Astrocyte of the spinal cord (primary cell): ENCODE results near the gene PCYT1A.
"Not testable (repeated sequence)": the region's sequence is repeated elsewhere in the genome, so short reads cannot be mapped to it uniquely, and the experiment has no call there.

Experiments
- DNase-seq: peaks from one replicate; pipeline ENCODE4 v3.0.0; 2011; ENCODE audit warnings: low read depth, low spot score
- H3K4me3 ChIP-seq: 2 replicates; pipeline ENCODE4 v1.5.1; 2011; ENCODE audit warnings: low read depth, mild to moderate bottlenecking, low read length, moderate library complexity
- in situ Hi-C: cut with HindIII; loops from 2 replicates; pipeline ENCODE4 v1.10.0; 2017; ENCODE audit warnings: low sequenced_read_pairs
- TF ChIP-seq, protein P1 (sequence below): IDR thresholded peaks from 2 replicates; pipeline ENCODE4 v1.5.1; 2012; ENCODE audit warnings: low read depth, mild to moderate bottlenecking, low read length, inconsistent platforms

Gene PCYT1A

DNA sequence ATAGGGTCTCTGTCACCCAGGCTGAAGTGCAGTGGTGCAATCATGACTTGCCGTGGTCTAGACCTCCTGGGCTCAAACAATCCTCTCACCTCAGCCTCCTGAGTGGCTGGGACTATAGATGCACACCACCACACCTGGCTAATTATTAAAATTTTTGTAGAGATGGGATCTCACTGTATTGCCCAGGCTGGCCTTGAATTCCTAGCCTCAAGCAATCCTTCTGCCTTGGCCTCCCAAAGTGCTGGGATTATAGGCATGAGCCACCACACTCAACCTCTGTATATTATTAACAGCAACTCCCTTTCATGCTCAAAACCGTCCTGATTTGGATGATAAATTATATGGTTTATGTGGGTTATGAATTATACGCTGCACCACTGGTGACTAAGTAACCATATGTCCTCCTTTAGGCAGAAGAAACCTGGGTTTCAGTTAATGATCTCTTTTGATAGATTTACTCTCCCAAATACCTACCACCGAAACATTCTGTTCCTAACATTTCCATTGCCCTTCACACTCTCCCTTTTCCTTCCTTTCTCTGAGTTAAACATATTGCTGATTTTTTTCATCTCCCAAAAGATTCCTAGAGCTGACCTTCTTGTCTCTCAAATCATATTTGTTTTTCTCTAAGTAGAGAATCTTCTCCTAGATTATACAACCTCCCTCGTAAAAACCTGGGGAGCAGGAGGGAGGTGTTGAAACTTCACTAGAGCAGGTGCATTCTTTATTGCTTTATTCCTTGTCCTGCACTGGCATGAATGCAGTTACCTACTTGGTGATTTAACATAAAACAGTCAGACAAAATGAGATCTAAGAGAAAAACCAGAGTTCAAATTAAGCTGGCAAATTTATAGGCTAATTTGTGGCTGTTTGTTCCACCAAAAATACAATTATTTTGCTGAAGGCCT is 32.9 kb downstream of the PCYT1A start:
- H3K4me3 ChIP-seq, result no peak overlapping the region
- in situ Hi-C loops, result no loop called here
- TF ChIP-seq, protein P1, sequence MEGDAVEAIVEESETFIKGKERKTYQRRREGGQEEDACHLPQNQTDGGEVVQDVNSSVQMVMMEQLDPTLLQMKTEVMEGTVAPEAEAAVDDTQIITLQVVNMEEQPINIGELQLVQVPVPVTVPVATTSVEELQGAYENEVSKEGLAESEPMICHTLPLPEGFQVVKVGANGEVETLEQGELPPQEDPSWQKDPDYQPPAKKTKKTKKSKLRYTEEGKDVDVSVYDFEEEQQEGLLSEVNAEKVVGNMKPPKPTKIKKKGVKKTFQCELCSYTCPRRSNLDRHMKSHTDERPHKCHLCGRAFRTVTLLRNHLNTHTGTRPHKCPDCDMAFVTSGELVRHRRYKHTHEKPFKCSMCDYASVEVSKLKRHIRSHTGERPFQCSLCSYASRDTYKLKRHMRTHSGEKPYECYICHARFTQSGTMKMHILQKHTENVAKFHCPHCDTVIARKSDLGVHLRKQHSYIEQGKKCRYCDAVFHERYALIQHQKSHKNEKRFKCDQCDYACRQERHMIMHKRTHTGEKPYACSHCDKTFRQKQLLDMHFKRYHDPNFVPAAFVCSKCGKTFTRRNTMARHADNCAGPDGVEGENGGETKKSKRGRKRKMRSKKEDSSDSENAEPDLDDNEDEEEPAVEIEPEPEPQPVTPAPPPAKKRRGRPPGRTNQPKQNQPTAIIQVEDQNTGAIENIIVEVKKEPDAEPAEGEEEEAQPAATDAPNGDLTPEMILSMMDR, result no peak
- no peak for DNase-seq

DNA sequence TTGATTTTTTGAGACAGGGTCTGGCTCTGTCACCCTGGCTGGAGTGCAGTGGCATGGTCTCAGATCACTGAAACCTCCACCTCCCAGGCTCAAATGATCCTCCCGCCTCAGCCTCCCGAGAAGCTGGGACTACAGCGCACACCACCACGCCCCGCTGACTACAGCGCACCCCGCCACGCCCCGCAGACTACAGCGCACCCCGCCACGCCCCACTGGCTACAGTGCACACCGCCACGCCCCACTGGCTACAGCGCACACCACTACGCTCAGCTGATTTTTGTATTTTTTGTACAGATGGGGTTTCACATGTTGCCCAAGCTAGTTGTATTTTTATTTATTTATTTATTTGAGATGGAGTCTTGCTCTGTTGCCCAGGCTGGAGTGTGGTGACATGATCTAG is 35.6 kb downstream of the PCYT1A start:
- in situ Hi-C loops, result no loop called here
- no peak for DNase-seq
- TF ChIP-seq, protein P1, result no peak
- H3K4me3 ChIP-seq, result no peak overlapping the region

DNA sequence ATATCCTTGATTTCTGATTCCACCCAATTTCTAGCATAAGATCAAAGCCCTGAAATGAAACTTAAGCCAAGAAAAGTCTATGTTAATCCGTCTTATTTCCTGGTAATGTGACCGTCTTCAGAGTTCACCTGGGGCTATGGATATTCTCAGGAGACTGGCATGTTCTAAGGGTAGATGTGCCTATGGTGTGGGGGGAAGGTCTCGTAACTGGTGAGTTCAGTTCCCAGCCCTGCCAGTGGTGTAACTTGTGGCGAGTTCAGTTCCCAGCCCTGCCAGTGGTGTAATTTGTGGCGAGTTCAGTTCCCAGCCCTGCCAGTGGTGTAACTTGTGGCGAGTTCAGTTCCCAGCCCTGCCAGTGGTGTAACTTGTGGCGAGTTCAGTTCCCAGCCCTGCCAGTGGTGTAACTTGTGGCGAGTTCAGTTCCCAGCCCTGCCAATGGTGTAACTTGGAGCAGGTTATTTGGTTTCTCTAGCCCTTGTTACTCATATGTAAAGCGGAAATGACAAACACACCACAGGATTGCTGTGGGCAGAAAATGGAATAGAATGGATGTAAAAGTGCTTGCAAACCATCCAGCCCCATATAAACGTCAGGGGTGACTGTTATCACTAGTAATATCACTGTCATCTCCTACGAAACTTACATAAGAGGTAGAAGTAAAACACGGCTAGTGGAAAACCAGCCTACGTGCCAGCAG is 40.8 kb downstream of the PCYT1A start:
- in situ Hi-C loops, result no loop called here
- TF ChIP-seq, protein P1, result no peak
- H3K4me3 ChIP-seq, result no peak overlapping the region
- peak; percentile 84 for DNase-seq

DNA sequence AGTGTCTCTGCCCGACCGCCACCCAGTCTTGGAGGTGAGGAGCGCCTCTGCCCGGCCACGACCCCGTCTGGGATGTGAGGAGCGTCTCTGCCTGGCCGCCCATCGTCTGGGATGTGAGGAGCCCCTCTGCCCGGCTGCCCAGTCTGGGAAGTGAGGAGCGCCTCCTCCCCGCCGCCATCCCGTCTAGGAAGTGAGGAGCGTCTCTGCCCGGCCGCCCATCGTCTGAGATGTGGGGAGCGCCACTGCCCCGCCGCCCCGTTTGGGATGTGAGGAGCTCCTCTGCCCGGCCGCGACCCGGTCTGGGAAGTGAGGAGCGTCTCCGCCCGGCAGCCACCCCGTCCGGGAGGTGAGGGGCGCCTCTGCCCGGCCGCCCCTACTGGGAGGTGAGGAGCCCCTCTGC is 43.4 kb downstream of the PCYT1A start:
- in situ Hi-C loops, H3K4me3 ChIP-seq, DNase-seq: not testable (repeated sequence)

DNA sequence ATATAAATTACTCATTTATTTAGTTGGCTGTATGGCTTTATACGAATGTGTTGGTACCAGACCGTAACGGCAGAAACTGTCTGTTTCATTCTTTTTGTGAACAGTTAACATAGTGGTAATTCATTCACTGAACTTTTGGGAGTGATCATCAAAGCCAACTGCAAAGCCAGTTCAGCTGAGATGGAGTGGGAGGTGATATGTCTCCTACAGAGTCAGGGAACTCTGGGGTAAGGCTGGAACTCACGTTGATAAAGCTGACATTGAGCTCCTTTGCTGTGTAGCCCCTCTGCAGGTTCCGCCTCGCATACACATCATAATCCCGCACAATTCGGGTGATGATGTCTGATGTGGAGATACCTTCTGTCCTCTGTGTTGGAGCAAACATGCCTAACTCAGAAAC is 45.8 kb downstream of the PCYT1A start:
- in situ Hi-C loops, result no loop called here
- no peak overlapping the region for H3K4me3 ChIP-seq
- TF ChIP-seq, protein P1, result no peak
- DNase-seq, result no peak

DNA sequence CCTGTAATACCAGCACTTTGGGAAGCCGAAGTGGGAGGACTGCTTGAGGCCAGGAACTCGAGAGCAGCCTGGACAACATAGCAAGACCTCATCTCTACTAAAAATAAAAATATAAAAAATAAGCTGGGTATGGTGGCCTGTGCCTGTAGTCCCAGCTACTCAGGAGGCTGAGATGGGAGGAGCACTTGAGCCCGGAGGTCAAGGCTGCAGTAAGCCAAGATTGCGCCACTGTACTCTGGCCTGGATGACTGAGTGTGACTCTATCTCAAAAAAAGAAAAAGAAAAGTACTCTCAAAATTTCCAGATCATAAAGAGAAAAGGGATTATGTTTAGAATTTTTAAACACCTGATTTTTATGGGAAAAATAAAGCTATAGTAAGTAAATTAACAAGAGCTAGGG is 47.1 kb downstream of the PCYT1A start:
- no peak overlapping the region for H3K4me3 ChIP-seq
- in situ Hi-C loops, result no loop called here
- DNase-seq, result no peak
- TF ChIP-seq, protein P1, result no peak
